WTC11 (cell line): ENCODE results near the gene FOXP1. TPM values are rescaled to one million over a fixed set of nuclear protein-coding genes. Genes with fewer than 3 reads are reported as not detected.

ENCODE experiments used
- ATAC-seq: fragments of 200-7000 bp; cut with Tn5 transposase; 2 replicates; pipeline ENCODE4 v1.10.0; 2021; ENCODE audit warnings: mild to moderate bottlenecking, moderate library complexity
- CTCF ChIA-PET: fragments of 300-600 bp; sonication (Branson Sonifier 250); formaldehyde crosslinking; loops from one replicate; lab custom pipeline; 2021; ENCODE audit warnings: antibody characterized with exemption; lab: Charles Lee
- POLR2A ChIA-PET: fragments of 350-600 bp; sonication (Branson Sonifier 250); formaldehyde crosslinking; loops from one replicate; lab custom pipeline; 2021; ENCODE audit warnings: antibody characterized with exemption; lab: Charles Lee
- DNase-seq: peaks from one replicate; pipeline ENCODE4 v3.0.0; 2021; ENCODE audit warnings: low spot score
- H3K27ac Mint-ChIP-seq: 2 replicates; pipeline ENCODE4 v1.8.0; 2021; ENCODE audit warnings: mixed read lengths
- H3K27me3 Mint-ChIP-seq: 2 replicates; pipeline ENCODE4 v1.8.0; 2021; ENCODE audit warnings: low read depth, mild to moderate bottlenecking, moderate library complexity, mixed read lengths
- H3K36me3 Mint-ChIP-seq: 2 replicates; pipeline ENCODE4 v1.8.0; 2021; ENCODE audit warnings: mixed read lengths
- H3K4me1 Mint-ChIP-seq: 2 replicates; pipeline ENCODE4 v1.8.0; 2022; ENCODE audit warnings: mixed read lengths
- H3K4me3 Mint-ChIP-seq: 2 replicates; pipeline ENCODE4 v1.8.0; 2021; ENCODE audit warnings: mild to moderate bottlenecking, moderate library complexity, mixed read lengths
- H3K9me3 Mint-ChIP-seq: 2 replicates; pipeline ENCODE4 v1.8.0; 2021; ENCODE audit warnings: mixed read lengths
- ARID4B ChIP-seq: sonication (generic); formaldehyde crosslinking; IDR thresholded peaks from 2 replicates; pipeline ENCODE4 v1.8.0; 2023; ENCODE audit warnings: missing genetic modification reagents, mild to moderate bottlenecking, borderline replicate concordance
- ATF6 ChIP-seq: sonication (generic); formaldehyde crosslinking; IDR thresholded peaks from 2 replicates; pipeline ENCODE4 v1.8.1; 2023; ENCODE audit warnings: mild to moderate bottlenecking, missing genetic modification reagents
- CDX4 ChIP-seq: fragments of 250-450 bp; sonication (Bioruptor Pico); IDR thresholded peaks from 2 replicates; pipeline ENCODE4 v1.9.0; 2021; ENCODE audit warnings: moderate library complexity, mild to moderate bottlenecking, inconsistent platforms, borderline replicate concordance
- CREB1 ChIP-seq: sonication (generic); formaldehyde crosslinking; IDR thresholded peaks from 2 replicates; pipeline ENCODE4 v1.8.0; 2023; ENCODE audit warnings: mild to moderate bottlenecking, missing genetic modification reagents
- E2F4 ChIP-seq: sonication (generic); formaldehyde crosslinking; IDR thresholded peaks from 2 replicates; pipeline ENCODE4 v1.8.1; 2022; ENCODE audit warnings: low read depth, mild to moderate bottlenecking, moderate library complexity, missing genetic modification reagents, borderline replicate concordance
- ESRRA ChIP-seq: sonication (generic); formaldehyde crosslinking; IDR thresholded peaks from 2 replicates; pipeline ENCODE4 v1.8.1; 2022; ENCODE audit warnings: mild to moderate bottlenecking, missing genetic modification reagents, borderline replicate concordance
- FOXP4 ChIP-seq: sonication (generic); formaldehyde crosslinking; IDR thresholded peaks from 2 replicates; pipeline ENCODE4 v1.8.0; 2022; ENCODE audit warnings: mild to moderate bottlenecking, missing genetic modification reagents
- GABPB1 ChIP-seq: sonication (generic); formaldehyde crosslinking; IDR thresholded peaks from 2 replicates; pipeline ENCODE4 v1.8.1; 2023; ENCODE audit warnings: mild to moderate bottlenecking, missing genetic modification reagents
- HMGXB4 ChIP-seq: sonication (generic); formaldehyde crosslinking; IDR thresholded peaks from 2 replicates; pipeline ENCODE4 v1.8.1; 2023; ENCODE audit warnings: mild to moderate bottlenecking, moderate library complexity, missing genetic modification reagents
- IRF1 ChIP-seq: sonication (generic); formaldehyde crosslinking; IDR thresholded peaks from 2 replicates; pipeline ENCODE4 v1.8.0; 2023; ENCODE audit warnings: missing genetic modification reagents
- MYBL2 ChIP-seq: sonication (generic); formaldehyde crosslinking; IDR thresholded peaks from 2 replicates; pipeline ENCODE4 v1.8.1; 2023; ENCODE audit warnings: mild to moderate bottlenecking, moderate library complexity, missing genetic modification reagents
- RELA ChIP-seq: sonication (generic); formaldehyde crosslinking; IDR thresholded peaks from 2 replicates; pipeline ENCODE4 v1.8.1; 2022; ENCODE audit warnings: missing genetic modification reagents, mild to moderate bottlenecking, borderline replicate concordance
- RORB ChIP-seq: fragments of 250-450 bp; sonication (Bioruptor Pico); IDR thresholded peaks from 2 replicates; pipeline ENCODE4 v1.9.0; 2021; ENCODE audit warnings: mild to moderate bottlenecking
- TEAD4 ChIP-seq: sonication (generic); formaldehyde crosslinking; IDR thresholded peaks from 2 replicates; pipeline ENCODE4 v1.8.0; 2022; ENCODE audit warnings: mild to moderate bottlenecking, missing genetic modification reagents
- ZNF219 ChIP-seq: sonication (generic); formaldehyde crosslinking; IDR thresholded peaks from 2 replicates; pipeline ENCODE4 v1.8.0; 2023; ENCODE audit warnings: missing genetic modification reagents, mild to moderate bottlenecking, borderline replicate concordance
- ZNF281 ChIP-seq: sonication (generic); formaldehyde crosslinking; IDR thresholded peaks from 2 replicates; pipeline ENCODE4 v1.8.0; 2023; ENCODE audit warnings: mild to moderate bottlenecking, missing genetic modification reagents
- total RNA-seq: library from RNA; stranded (reverse); gene quantifications from 3 replicates; pipeline ENCODE4 v1.2.3, GENCODE V29; 2021

Gene FOXP1
- total RNA-seq, 1 experiment from 2014 or later, result 25.8 TPM

- no peak for TF ChIP-seq ZNF281 (CRISPR knock-in tag)
Observed at GRCh38 chr3:71129611-71130431, 453.7 kb downstream of the FOXP1 start (continued).

- ATAC-seq (no peak), DNase-seq (no peak)
- CTCF ChIA-PET, result no interaction called here
- peak overlapping the region; percentile 59; the same call in 1 of the 2 replicates for H3K27ac Mint-ChIP-seq
- H3K4me3 Mint-ChIP-seq, result no peak overlapping the region
- no peaks in the 10 kb centered on the region for H3K36me3 Mint-ChIP-seq
- TF ChIP-seq CREB1 (CRISPR knock-in tag), result no peak
- no peak for TF ChIP-seq HMGXB4 (CRISPR knock-in tag)
- TF ChIP-seq TEAD4 (CRISPR knock-in tag), result no peak
- TF ChIP-seq ATF6 (CRISPR knock-in tag), result no peak
- no peak for TF ChIP-seq IRF1 (CRISPR knock-in tag)
- no peak for TF ChIP-seq ZNF219
- no peak for TF ChIP-seq ESRRA (CRISPR knock-in tag)
- no peak for TF ChIP-seq GABPB1 (CRISPR knock-in tag)
- no peak for TF ChIP-seq MYBL2 (CRISPR knock-in tag)
- no peak for TF ChIP-seq CDX4 (CRISPR knock-in tag)
- TF ChIP-seq RELA (CRISPR knock-in tag), result no peak
- no peak for TF ChIP-seq E2F4 (CRISPR knock-in tag)
- no peak for TF ChIP-seq FOXP4 (CRISPR knock-in tag)
- no peak for TF ChIP-seq ARID4B (CRISPR knock-in tag)
- no peak for TF ChIP-seq RORB (CRISPR knock-in tag)
- H3K27me3 Mint-ChIP-seq, result no peaks in the 10 kb centered on the region
- peaks cover 71% of the 10 kb centered on the region for H3K4me1 Mint-ChIP-seq
- no peaks in the 10 kb centered on the region for H3K9me3 Mint-ChIP-seq
- POLR2A ChIA-PET, result interaction anchor here (0.7 kb wide), 1 partner anchor 1208 kb away, joined by 3 read pairs; no protein-coding TSS in a partner anchor
Observed at GRCh38 chr3:71128961-71129360, 454.6 kb downstream of the FOXP1 start.
